Activated CD8-positive, alpha-beta T cell treated with anti-CD3 and anti-CD28 coated beads, Interleukin-2, amount 10 ng/mL, durations not matched to agents 7 days and 5 days (primary cell): ENCODE data around the gene ANKRD34A. TPM values are rescaled to one million over a fixed set of nuclear protein-coding genes. Genes with fewer than 3 reads are reported as not detected.

Experiments used
- ATAC-seq: fragments of 150-1000 bp; cut with Tn5 transposase; one replicate; pipeline ENCODE4 v1.10.0; 2021; ENCODE audit warnings: moderate library complexity
- CTCF ChIA-PET: fragments of 350-600 bp; sonication (Branson Sonifier 250); formaldehyde crosslinking; loops from one replicate; lab custom pipeline; 2021; ENCODE audit warnings: antibody characterized with exemption; lab: Charles Lee
- POLR2A ChIA-PET: fragments of 350-600 bp; sonication (Branson Sonifier 250); formaldehyde crosslinking; loops from one replicate; lab custom pipeline; 2021; ENCODE audit warnings: antibody characterized with exemption; lab: Charles Lee
- DNase-seq: peaks from one replicate; pipeline ENCODE4 v3.0.0-alpha.2; 2020
- H3K27ac Mint-ChIP-seq: one replicate; pipeline ENCODE4 v1.8.0; 2021; ENCODE audit warnings: mild to moderate bottlenecking, mixed read lengths
- H3K27me3 Mint-ChIP-seq: one replicate; pipeline ENCODE4 v1.8.0; 2021; ENCODE audit warnings: low read depth, mixed read lengths
- H3K36me3 Mint-ChIP-seq: one replicate; pipeline ENCODE4 v1.8.0; 2021; ENCODE audit warnings: low read depth, mixed read lengths
- H3K4me1 Mint-ChIP-seq: one replicate; pipeline ENCODE4 v1.8.0; 2021; ENCODE audit warnings: low read depth, mixed read lengths
- H3K4me3 Mint-ChIP-seq: one replicate; pipeline ENCODE4 v1.8.0; 2021; ENCODE audit warnings: mild to moderate bottlenecking, mixed read lengths
- H3K9me3 Mint-ChIP-seq: one replicate; pipeline ENCODE4 v1.8.0; 2022; ENCODE audit warnings: mixed read lengths; ENCODE audit not compliant: insufficient read depth
- total RNA-seq, 2 experiments: library from RNA; stranded (reverse); gene quantifications; one replicate each; pipeline ENCODE4 v1.2.3, GENCODE V29; 2021

ANKRD34A gene
- total RNA-seq, 2 experiments from 2014 or later, result 1.8 to 2.4 TPM

- ATAC-seq, result no peak
- H3K4me3 Mint-ChIP-seq, result no peak overlapping the region
- POLR2A ChIA-PET, result no interaction called here
These were observed 2.9 kb upstream of the ANKRD34A start for GRCh38 chr1:145967288-145967687.

DNA sequence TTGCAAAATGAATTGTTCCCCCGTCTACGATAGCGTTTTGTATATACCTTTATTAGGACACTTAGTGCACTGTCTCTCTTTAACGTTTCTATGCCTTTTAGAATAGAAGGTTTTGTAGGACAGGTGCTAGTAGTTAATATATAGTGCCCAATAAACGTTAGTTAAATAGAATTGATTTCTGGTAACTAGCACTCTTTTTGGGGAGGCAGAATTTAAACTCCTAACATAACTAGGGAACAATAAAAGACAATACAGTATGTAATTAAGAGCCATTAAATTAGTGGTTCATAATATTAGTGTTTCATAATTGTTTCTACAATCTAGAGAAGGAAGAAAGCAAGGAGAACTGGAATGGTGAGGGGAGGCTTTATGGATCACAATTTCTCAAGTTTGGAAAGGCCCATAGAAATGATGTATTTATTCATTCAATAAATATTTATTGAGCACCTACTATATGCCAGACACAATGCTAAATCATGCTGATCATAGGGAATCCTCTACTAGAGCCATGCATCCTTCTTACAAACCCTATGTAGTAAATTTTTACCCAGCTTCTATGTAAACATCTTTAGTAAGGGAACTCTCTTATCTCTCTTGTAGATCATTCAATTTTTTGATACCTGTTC lies 857 bp upstream of the ANKRD34A start:
- Mint-ChIP-seq H3K4me1 (peaks cover 42% of the 10 kb centered on the region), H3K36me3 (peaks cover 22% of the 10 kb centered on the region), H3K4me3 (peak overlapping the region; percentile 93), H3K9me3 (peaks cover 4% of the 10 kb centered on the region), H3K27ac (peak overlapping the region; percentile 91), H3K27me3 (no peaks in the 10 kb centered on the region)
- ATAC-seq (no peak), DNase-seq (no peak)
- CTCF ChIA-PET, result interaction anchor here (0.8 to 6.8 kb wide), 13 partner anchors 13 to 119 kb away, joined by 3 to 98 read pairs (median 6); partner anchors contain the start of genes NUDT17, PIAS3 and RBM8A
- POLR2A ChIA-PET, result interaction anchor here (1.0 to 3.2 kb wide), 17 partner anchors 15 to 120 kb away, joined by 3 to 58 read pairs (median 9); partner anchors contain the start of genes NUDT17, PEX11B, PIAS3 and RBM8A

More at GRCh38 chr1:145967288-145967687, 2.9 kb upstream of the ANKRD34A start:
- Mint-ChIP-seq H3K36me3 (peaks cover 22% of the 10 kb centered on the region), H3K9me3 (peaks cover 4% of the 10 kb centered on the region), H3K27ac (no peak overlapping the region), H3K4me1 (peaks cover 26% of the 10 kb centered on the region), H3K27me3 (no peaks in the 10 kb centered on the region)
- DNase-seq, result no peak
- CTCF ChIA-PET, result interaction anchor here (1.1 to 2.4 kb wide), 3 partner anchors 11 to 57 kb away, joined by 3 to 13 read pairs (median 8); partner anchors contain the start of gene ITGA10

GRCh38 chr1:145963265-145964019 lies 933 bp downstream of the ANKRD34A start:
- no peak for DNase-seq
- H3K9me3 Mint-ChIP-seq, result peaks cover 4% of the 10 kb centered on the region
- peaks cover 16% of the 10 kb centered on the region for H3K36me3 Mint-ChIP-seq
- ChIA-PET POLR2A (interaction anchor here (0.6 to 3.2 kb wide), 20 partner anchors 9 to 139 kb away, joined by 3 to 58 read pairs (median 8); partner anchors contain the start of genes NUDT17, PEX11B, PIAS3 and POLR3C), CTCF (interaction anchor here (0.9 to 6.8 kb wide), 17 partner anchors 10 to 117 kb away, joined by 3 to 98 read pairs (median 6); partner anchors contain the start of genes ITGA10, NUDT17, PIAS3 and RBM8A)
- H3K27ac Mint-ChIP-seq, result peak overlapping the region; percentile 91
- H3K27me3 Mint-ChIP-seq, result no peaks in the 10 kb centered on the region
- ATAC-seq, result no peak
- peaks cover 58% of the 10 kb centered on the region for H3K4me1 Mint-ChIP-seq
- H3K4me3 Mint-ChIP-seq, result peak overlapping the region; percentile 93

DNA sequence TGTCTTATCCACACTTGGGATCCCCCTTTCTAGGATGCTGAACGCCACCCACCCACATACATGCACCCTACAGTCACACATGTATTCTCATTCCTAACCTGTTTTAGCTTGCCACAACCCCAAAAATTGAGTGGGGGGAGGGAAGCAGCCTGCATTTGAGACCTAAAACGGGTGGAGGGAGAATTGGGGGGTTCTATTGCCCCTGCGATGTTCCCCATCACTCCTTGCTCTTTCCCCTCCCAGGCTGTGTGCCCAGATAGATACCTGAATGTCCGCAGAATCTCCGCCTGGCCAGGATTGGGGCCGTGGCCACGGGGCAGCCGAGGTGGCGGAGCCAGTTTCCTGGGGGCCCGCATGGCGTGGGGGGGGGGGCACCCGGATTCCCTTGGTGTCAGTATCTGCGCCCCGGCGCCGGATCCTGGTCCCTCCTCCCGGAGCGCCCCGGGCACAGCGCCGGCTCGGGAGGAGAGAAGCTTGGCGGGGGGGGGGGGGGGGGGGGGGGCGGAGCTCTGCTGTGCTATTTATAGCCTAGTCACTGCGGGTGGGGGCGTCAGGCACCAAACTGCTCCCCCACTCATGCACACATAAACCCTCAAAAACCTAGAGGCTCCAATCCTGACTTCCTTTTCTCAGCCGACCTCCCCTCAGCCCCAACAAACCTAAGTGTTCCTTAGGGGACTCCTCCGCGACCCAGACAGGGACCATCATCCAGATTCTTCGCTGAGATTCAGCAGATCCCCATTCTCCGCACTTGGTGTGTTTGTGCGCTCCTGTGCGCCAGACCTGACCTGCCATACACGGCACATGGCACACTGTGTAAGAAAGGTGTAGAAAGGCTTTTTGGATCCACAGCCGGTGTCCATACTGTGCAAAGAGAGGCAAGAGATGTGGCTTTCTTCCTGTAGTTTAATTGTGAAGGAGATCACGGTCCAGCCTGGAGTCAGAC lies 1.9 kb downstream of the ANKRD34A start:
- H3K9me3 Mint-ChIP-seq, result no peaks in the 10 kb centered on the region
- H3K27ac Mint-ChIP-seq, result peak overlapping the region; percentile 84
- ChIA-PET CTCF (interaction anchor here (1.0 to 7.3 kb wide), 7 partner anchors 11 to 116 kb away, joined by 3 to 98 read pairs (median 19); partner anchors contain the start of genes ITGA10, NUDT17 and RBM8A), POLR2A (interaction anchor here (2.4 to 3.2 kb wide), 2 partner anchors 17 to 35 kb away, joined by 14 to 58 read pairs; partner anchors contain the start of gene RBM8A)
- H3K36me3 Mint-ChIP-seq, result peaks cover 10% of the 10 kb centered on the region
- H3K4me1 Mint-ChIP-seq, result peaks cover 63% of the 10 kb centered on the region
- ATAC-seq, result no peak
- DNase-seq, result peak; percentile 38
- H3K27me3 Mint-ChIP-seq, result no peaks in the 10 kb centered on the region
- H3K4me3 Mint-ChIP-seq, result peak overlapping the region; percentile 93

DNA sequence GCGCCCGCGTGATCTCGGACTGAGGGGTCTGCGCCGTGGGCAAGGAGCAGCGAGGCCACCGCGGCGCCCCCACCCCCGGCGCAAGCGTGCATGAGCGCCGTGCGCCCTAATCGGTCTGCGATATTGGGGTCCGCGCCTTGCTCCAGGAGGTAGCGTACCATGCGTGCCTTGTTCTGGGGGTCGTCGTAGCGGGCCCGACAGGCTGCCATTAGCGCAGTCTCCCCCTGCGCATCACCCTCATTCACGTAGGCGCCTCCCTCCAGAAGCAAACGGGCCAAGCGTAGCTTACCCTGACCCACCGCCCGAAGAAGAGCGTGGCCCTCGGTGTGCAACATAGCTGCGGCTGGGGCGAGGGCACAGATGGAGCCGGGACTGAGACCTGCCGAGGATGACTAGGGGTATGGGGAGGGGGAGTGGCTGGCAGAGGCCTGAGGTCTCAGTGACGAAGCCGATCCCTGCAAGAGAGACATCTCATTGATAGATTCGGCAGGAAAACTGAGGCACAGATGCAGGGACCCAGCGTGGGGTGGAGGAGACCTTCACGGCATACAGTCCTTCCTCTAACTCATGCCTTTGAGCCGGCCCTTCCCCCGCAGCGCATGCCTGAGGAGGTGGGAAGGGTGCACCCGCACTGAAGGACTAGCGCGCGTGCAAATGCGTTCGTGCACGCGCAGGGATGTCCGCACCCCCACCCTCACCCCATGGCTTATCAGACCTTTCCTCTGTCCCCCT lies 2.8 kb downstream of the ANKRD34A start:
- peaks cover 62% of the 10 kb centered on the region for H3K4me1 Mint-ChIP-seq
- H3K4me3 Mint-ChIP-seq, result peak overlapping the region; percentile 87
- H3K27me3 Mint-ChIP-seq, result no peaks in the 10 kb centered on the region
- DNase-seq (peak; percentile 63), ATAC-seq (no peak)
- H3K36me3 Mint-ChIP-seq, result peaks cover 3% of the 10 kb centered on the region
- peak overlapping the region; percentile 84 for H3K27ac Mint-ChIP-seq
- POLR2A ChIA-PET, result interaction anchor here (2.4 kb wide), 1 partner anchor 34 kb away, joined by 14 read pairs; the partner anchor contains the start of gene RBM8A
- CTCF ChIA-PET, result interaction anchor here (6.4 to 7.3 kb wide), 3 partner anchors 17 to 115 kb away, joined by 46 to 98 read pairs (median 52); partner anchors contain the start of genes NUDT17 and RBM8A
- H3K9me3 Mint-ChIP-seq, result no peaks in the 10 kb centered on the region

- ATAC-seq (no peak), DNase-seq (no peak)
- H3K27ac Mint-ChIP-seq, result peak overlapping the region; percentile 84
- POLR2A ChIA-PET, result interaction anchor here (1.5 to 2.4 kb wide), 2 partner anchors 18 to 34 kb away, joined by 3 to 14 read pairs; partner anchors contain the start of gene RBM8A
- peak overlapping the region; percentile 87 for H3K4me3 Mint-ChIP-seq
- no peaks in the 10 kb centered on the region for H3K27me3 Mint-ChIP-seq
- CTCF ChIA-PET, result interaction anchor here (6.4 to 7.3 kb wide), 3 partner anchors 18 to 115 kb away, joined by 46 to 98 read pairs (median 52); partner anchors contain the start of genes NUDT17 and RBM8A
- no peaks in the 10 kb centered on the region for H3K9me3 Mint-ChIP-seq
- H3K4me1 Mint-ChIP-seq, result peaks cover 64% of the 10 kb centered on the region
- peaks cover 3% of the 10 kb centered on the region for H3K36me3 Mint-ChIP-seq
These were observed 3.3 kb downstream of the ANKRD34A start for GRCh38 chr1:145961109-145961424.

GRCh38 chr1:145960468-145961108 lies 3.8 kb downstream of the ANKRD34A start:
- peak overlapping the region; percentile 87 for H3K4me3 Mint-ChIP-seq
- POLR2A ChIA-PET, result interaction anchor here (1.5 kb wide), 1 partner anchor 18 kb away, joined by 3 read pairs; no protein-coding TSS in a partner anchor
- peaks cover 69% of the 10 kb centered on the region for H3K4me1 Mint-ChIP-seq
- CTCF ChIA-PET, result interaction anchor here (1.7 to 7.3 kb wide), 4 partner anchors 18 to 114 kb away, joined by 5 to 98 read pairs (median 49); partner anchors contain the start of genes NUDT17 and RBM8A
- peaks cover 3% of the 10 kb centered on the region for H3K36me3 Mint-ChIP-seq
- peak overlapping the region; percentile 84 for H3K27ac Mint-ChIP-seq
- no peaks in the 10 kb centered on the region for H3K9me3 Mint-ChIP-seq
- peak; percentile 63 for DNase-seq
- ATAC-seq, result peak; percentile 9
- no peaks in the 10 kb centered on the region for H3K27me3 Mint-ChIP-seq

DNA sequence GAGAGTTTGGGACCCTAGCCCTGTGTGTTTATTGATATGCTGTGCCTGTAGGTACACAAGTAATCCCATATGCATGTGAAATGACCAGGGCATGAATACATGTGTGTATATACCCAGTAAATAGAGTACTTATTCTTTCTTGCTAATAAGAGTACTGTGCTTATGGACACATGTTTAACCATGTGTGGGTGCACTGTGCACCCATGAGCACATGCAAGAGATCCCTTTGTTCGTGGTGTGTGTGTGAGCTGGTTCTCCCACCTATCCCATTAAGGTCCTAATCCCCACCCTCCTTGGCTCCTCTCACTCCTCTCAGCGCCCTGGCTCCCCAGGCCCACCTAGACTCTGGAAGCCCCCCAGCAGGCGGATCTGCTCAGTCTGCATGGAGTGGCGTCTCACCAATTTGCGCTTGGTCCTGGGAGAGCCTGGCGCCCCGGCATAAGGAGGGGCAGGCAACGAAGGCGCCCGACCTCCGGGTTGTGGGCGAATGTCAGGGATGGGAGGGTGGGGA lies 4.4 kb downstream of the ANKRD34A start:
- peaks cover 70% of the 10 kb centered on the region for H3K4me1 Mint-ChIP-seq
- peaks cover under 1% of the 10 kb centered on the region for H3K36me3 Mint-ChIP-seq
- H3K9me3 Mint-ChIP-seq, result no peaks in the 10 kb centered on the region
- H3K4me3 Mint-ChIP-seq, result peak overlapping the region; percentile 87
- ATAC-seq, result no peak
- H3K27me3 Mint-ChIP-seq, result no peaks in the 10 kb centered on the region
- ChIA-PET POLR2A (interaction anchor here (1.2 to 1.5 kb wide), 2 partner anchors 19 to 91 kb away, joined by 3 read pairs; no protein-coding TSS in a partner anchor), CTCF (interaction anchor here (1.7 to 7.3 kb wide), 4 partner anchors 18 to 71 kb away, joined by 5 to 98 read pairs (median 43); partner anchors contain the start of gene RBM8A)
- H3K27ac Mint-ChIP-seq, result no peak overlapping the region
- no peak for DNase-seq

- Mint-ChIP-seq H3K4me3 (peak overlapping the region; percentile 17), H3K9me3 (no peaks in the 10 kb centered on the region)
These were observed 5.0 kb downstream of the ANKRD34A start for GRCh38 chr1:145959333-145959732.

More at GRCh38 chr1:145959333-145959732, 5.0 kb downstream of the ANKRD34A start:
- ChIA-PET POLR2A (interaction anchor here (1.2 to 3.4 kb wide), 4 partner anchors 20 to 92 kb away, joined by 3 to 42 read pairs (median 8); partner anchors contain the start of gene RBM8A), CTCF (interaction anchor here (1.1 to 7.3 kb wide), 8 partner anchors 10 to 114 kb away, joined by 3 to 46 read pairs (median 6); partner anchors contain the start of genes NUDT17, PEX11B and RBM8A)
- DNase-seq (no peak), ATAC-seq (no peak)
- peaks cover 2% of the 10 kb centered on the region for H3K36me3 Mint-ChIP-seq
- H3K27me3 Mint-ChIP-seq, result no peaks in the 10 kb centered on the region
- no peak overlapping the region for H3K27ac Mint-ChIP-seq
- H3K4me1 Mint-ChIP-seq, result peaks cover 75% of the 10 kb centered on the region
